Psoas muscle (tissue), 8 donors: ENCODE data around the gene BMP8A. TPM values are rescaled to one million over a fixed set of nuclear protein-coding genes. Genes with fewer than 3 reads are reported as not detected.
"Not testable (repeated sequence)": the region's sequence is repeated elsewhere in the genome, so short reads cannot be mapped to it uniquely, and the experiment has no call there.

Experiments
- ATAC-seq, 4 donors: fragments of 200-7000 bp; cut with Tn5 transposase; one replicate each; pipeline ENCODE4 v1.9.1; 2020; ENCODE audit warnings: moderate library complexity in 3 of 4, mild to moderate bottlenecking in 2 of 4
- DNase-seq, 2 donors: peaks; one replicate each; pipeline ENCODE4 v3.0.0-alpha.2; 2020
- H3K27ac ChIP-seq: fragments of 200-600 bp; one replicate; pipeline ENCODE4 v1.8.0; 2022
- H3K27me3 ChIP-seq, 3 donors: fragments of 200-600 bp in 1 of 3; one replicate each; pipeline versions ENCODE4 v1.6.1 to v1.8.0; 2013 to 2022; ENCODE audit warnings: low read length in 2 of 3, mild to moderate bottlenecking in 2 of 3, moderate library complexity in 1 of 3; ENCODE audit not compliant: insufficient read depth in 3 of 3
- H3K36me3 ChIP-seq, 2 donors: fragments of 200-600 bp in 1 of 2; one replicate each; pipeline versions ENCODE4 v1.6.1 to v1.8.0; 2013 to 2022; ENCODE audit warnings: low read depth in 1 of 2, mild to moderate bottlenecking in 1 of 2, moderate library complexity in 1 of 2; ENCODE audit not compliant: insufficient read depth in 1 of 2
- H3K4me1 ChIP-seq: fragments of 200-600 bp; one replicate; pipeline ENCODE4 v1.8.0; 2022
- H3K4me3 ChIP-seq: fragments of 200-600 bp; one replicate; pipeline ENCODE4 v1.8.0; 2022; ENCODE audit warnings: mild to moderate bottlenecking
- H3K9me3 ChIP-seq: fragments of 200-600 bp; one replicate; pipeline ENCODE4 v1.8.0; 2022
- CTCF ChIP-seq: fragments of 200-600 bp; IDR thresholded peaks from one replicate; pipeline ENCODE4 v1.8.0; 2022; ENCODE audit warnings: antibody characterized with exemption
- WGBS, 3 donors: extraction: QIAGEN DNeasy Blood & Tissue Kit; methylation state at CpG; one replicate each; pipeline versions ENCODE4 v1.1.6 to v1.1.7; 2013; 5-methylcytosine and 5-hydroxymethylcytosine counted together
- intact Hi-C, 2 donors: fragments of 100-400 bp; cut with DNase I; formaldehyde crosslinking; loops; one replicate each; pipeline versions ENCODE4 v1.11.0 to v1.14.2; 2022
- polyA plus RNA-seq, 3 donors: library from polyadenylated mRNA; stranded (reverse); fragments of 200-250 nt; gene quantifications; one replicate each; pipeline ENCODE4 v1.2.3, GENCODE V29; 2013
- total RNA-seq, 4 donors: library from RNA; stranded (reverse); fragmentation: NEBNext Ultra II Directional in 2 of 4; extraction: Animal tissue kit (Norgen Biotek cat#: 25700) in 2 of 4; gene quantifications; one replicate each; pipeline versions ENCODE4 v1.2.1 to v1.2.4, GENCODE V29; 2021 to 2023
- donor health status: healthy with polysubstance abuse.
- donor health status: DM: no; HTN: no; CAD: no; lungs with moderate emphysema.
- donor health status: Bipolar disorder and iron deficiency.
- donor health status: healthy.
- donor health status: DM: yes; HTN: yes; CAD: no.
- donor health status: DM: no; HTN: no; CAD: no.
- donor health status: DM: no; HTN: no; CAD: no.
- donor health status: DM: yes; HTN: yes; CAD: no.

BMP8A gene
- total and polyA plus RNA-seq, 7 donors = 0.04 TPM; not detected in 6

GRCh38 chr1:39508857-39509305, 17.4 kb downstream of the BMP8A start:
- Histone ChIP-seq H3K4me1 (no peaks in the 10 kb centered on the region), H3K27ac (no peak overlapping the region), H3K27me3 (no peaks in the 10 kb centered on the region), H3K36me3 (no peaks in the 10 kb centered on the region), H3K4me3 (no peak overlapping the region), H3K9me3 (no peaks in the 10 kb centered on the region)
- ATAC-seq (no peak), DNase-seq (no peak)
- TF ChIP-seq CTCF = no peak
- 81 to 87% (median 85%) methylated on average over 11 of the region's 11 CpGs for WGBS, 3 donors
- intact Hi-C loops = loop anchor here in 1 of 2 donors (2.0 kb wide), 1 partner anchor 18 kb away; no protein-coding TSS in a partner anchor

GRCh38 chr1:39509360-39510009, 18.0 kb downstream of the BMP8A start:
- peak; percentile 46 to 70 (median 64) for ATAC-seq
- H3K27ac ChIP-seq = no peak overlapping the region
- H3K4me1 ChIP-seq = no peaks in the 10 kb centered on the region
- H3K4me3 ChIP-seq = no peak overlapping the region
- DNase-seq = peak; percentile 55 to 67
- no peaks in the 10 kb centered on the region for H3K36me3 ChIP-seq
- intact Hi-C loops = loop anchor here in 1 of 2 donors (2.0 kb wide), 1 partner anchor 17 kb away; no protein-coding TSS in a partner anchor
- H3K27me3 ChIP-seq = peaks cover 0 to under 1% (median 0%) of the 10 kb centered on the region in 3 donors
- H3K9me3 ChIP-seq = no peaks in the 10 kb centered on the region
- TF ChIP-seq CTCF = no peak
- WGBS, 3 donors = 37 to 45% (median 44%) methylated on average over 22 of the region's 22 CpGs

GRCh38 chr1:39510570-39511186, 19.2 kb downstream of the BMP8A start:
- H3K36me3 ChIP-seq, H3K27me3 ChIP-seq, ATAC-seq, H3K27ac ChIP-seq, H3K4me3 ChIP-seq, intact Hi-C loops, DNase-seq, H3K9me3 ChIP-seq, H3K4me1 ChIP-seq: not testable (repeated sequence)
- WGBS, 3 donors = 87 to 92% (median 90%) methylated on average over 14 to 16 of the region's 20 CpGs

- H3K36me3 ChIP-seq, H3K27me3 ChIP-seq, H3K9me3 ChIP-seq, DNase-seq, ATAC-seq, H3K4me1 ChIP-seq, intact Hi-C loops, H3K4me3 ChIP-seq, H3K27ac ChIP-seq: not testable (repeated sequence)
- WGBS, 3 donors = 56 to 73% (median 72%) methylated on average over 8 of the region's 13 CpGs
Observed at GRCh38 chr1:39511477-39511876, 20.0 kb downstream of the BMP8A start.

- H3K4me3 ChIP-seq, DNase-seq, H3K9me3 ChIP-seq, H3K36me3 ChIP-seq, intact Hi-C loops, H3K4me1 ChIP-seq, ATAC-seq, H3K27ac ChIP-seq, H3K27me3 ChIP-seq: not testable (repeated sequence)
- 52 to 63% (median 62%) methylated on average over 5 to 7 of the region's 25 CpGs for WGBS, 3 donors
Observed at GRCh38 chr1:39512234-39512847, 20.9 kb downstream of the BMP8A start.

GRCh38 chr1:39514710-39515124, 23.3 kb downstream of the BMP8A start:
- intact Hi-C loops = not testable (repeated sequence)

GRCh38 chr1:39515131-39516086, 24.0 kb downstream of the BMP8A start:
- peak in 3 of 4 donors; percentile 14 to 56 (median 50) for ATAC-seq
- WGBS, 3 donors = 6 to 12% (median 8%) methylated on average over 15 to 22 of the region's 78 CpGs
- H3K9me3 ChIP-seq, H3K4me1 ChIP-seq, H3K36me3 ChIP-seq, intact Hi-C loops, H3K27ac ChIP-seq, DNase-seq, H3K27me3 ChIP-seq: not testable (repeated sequence)
- peak overlapping the region; percentile 43 for H3K4me3 ChIP-seq

More at GRCh38 chr1:39514710-39515124, 23.3 kb downstream of the BMP8A start:
- not testable (repeated sequence) for H3K27ac ChIP-seq, H3K9me3 ChIP-seq, H3K36me3 ChIP-seq, H3K27me3 ChIP-seq, H3K4me1 ChIP-seq
- WGBS, 3 donors = 0 to 3% (median 1%) methylated on average over 7 to 44 of the region's 46 CpGs
- DNase-seq (peak; percentile 30 to 62), ATAC-seq (peak; percentile 62 to 77 (median 75))
- H3K4me3 ChIP-seq = peak overlapping the region; percentile 43

- ATAC-seq, H3K36me3 ChIP-seq, H3K4me3 ChIP-seq, H3K27ac ChIP-seq, H3K9me3 ChIP-seq, intact Hi-C loops, H3K27me3 ChIP-seq, H3K4me1 ChIP-seq, DNase-seq: not testable (repeated sequence)
- WGBS, 3 donors = 81 to 89% (median 85%) methylated on average over 3 to 4 of the region's 4 CpGs
Observed at GRCh38 chr1:39516841-39517240, 25.4 kb downstream of the BMP8A start.
